Activated B cell treated with CpG ODN at 0.5 μM for 24 hours (primary cell): ENCODE data around the gene ZGPAT. TPM values are rescaled to one million over a fixed set of nuclear protein-coding genes. Genes with fewer than 3 reads are reported as not detected.

Experiments
- ATAC-seq: fragments of 200-7000 bp; cut with Tn5 transposase; one replicate; pipeline ENCODE4 v1.10.0; 2021; ENCODE audit warnings: low read depth, mild to moderate bottlenecking, moderate library complexity
- CTCF ChIA-PET: fragments of 350-600 bp; sonication (Branson Sonifier 250); formaldehyde crosslinking; loops from one replicate; lab custom pipeline; 2021; ENCODE audit warnings: antibody characterized with exemption; lab: Charles Lee
- POLR2A ChIA-PET: fragments of 350-600 bp; sonication (Branson Sonifier 250); formaldehyde crosslinking; loops from one replicate; lab custom pipeline; 2021; ENCODE audit warnings: antibody characterized with exemption; lab: Charles Lee
- DNase-seq: peaks from one replicate; pipeline ENCODE4 v3.0.0; 2022
- H3K27ac Mint-ChIP-seq: one replicate; pipeline ENCODE4 v1.8.0; 2020; ENCODE audit warnings: mixed read lengths
- H3K27me3 Mint-ChIP-seq: one replicate; pipeline ENCODE4 v1.8.0; 2021; ENCODE audit warnings: mixed read lengths
- H3K36me3 Mint-ChIP-seq: one replicate; pipeline ENCODE4 v1.8.0; 2021; ENCODE audit warnings: low read depth, mixed read lengths
- H3K4me1 Mint-ChIP-seq: one replicate; pipeline ENCODE4 v1.8.0; 2021; ENCODE audit warnings: mixed read lengths
- H3K4me3 Mint-ChIP-seq: one replicate; pipeline ENCODE4 v1.8.0; 2020; ENCODE audit warnings: mild to moderate bottlenecking, mixed read lengths
- H3K9me3 Mint-ChIP-seq: one replicate; pipeline ENCODE4 v1.8.0; 2020; ENCODE audit warnings: mixed read lengths
- intact Hi-C: fragments of 100-400 bp; cut with micrococcal nuclease; formaldehyde crosslinking; loops from one replicate; pipeline ENCODE4 v1.15.1; 2024
- total RNA-seq: library from RNA; stranded (reverse); gene quantifications from 2 replicates; pipeline ENCODE4 v1.2.3, GENCODE V29; 2022
- TF ChIP-seq, protein P1 (sequence below): fragments of 200-600 bp; IDR thresholded peaks from one replicate; pipeline ENCODE4 v1.8.0; 2022; ENCODE audit warnings: antibody characterized with exemption, mild to moderate bottlenecking

Gene ZGPAT
- total RNA-seq, 1 donor from 2014 or later = 44.0 TPM

- TF ChIP-seq, protein P1, sequence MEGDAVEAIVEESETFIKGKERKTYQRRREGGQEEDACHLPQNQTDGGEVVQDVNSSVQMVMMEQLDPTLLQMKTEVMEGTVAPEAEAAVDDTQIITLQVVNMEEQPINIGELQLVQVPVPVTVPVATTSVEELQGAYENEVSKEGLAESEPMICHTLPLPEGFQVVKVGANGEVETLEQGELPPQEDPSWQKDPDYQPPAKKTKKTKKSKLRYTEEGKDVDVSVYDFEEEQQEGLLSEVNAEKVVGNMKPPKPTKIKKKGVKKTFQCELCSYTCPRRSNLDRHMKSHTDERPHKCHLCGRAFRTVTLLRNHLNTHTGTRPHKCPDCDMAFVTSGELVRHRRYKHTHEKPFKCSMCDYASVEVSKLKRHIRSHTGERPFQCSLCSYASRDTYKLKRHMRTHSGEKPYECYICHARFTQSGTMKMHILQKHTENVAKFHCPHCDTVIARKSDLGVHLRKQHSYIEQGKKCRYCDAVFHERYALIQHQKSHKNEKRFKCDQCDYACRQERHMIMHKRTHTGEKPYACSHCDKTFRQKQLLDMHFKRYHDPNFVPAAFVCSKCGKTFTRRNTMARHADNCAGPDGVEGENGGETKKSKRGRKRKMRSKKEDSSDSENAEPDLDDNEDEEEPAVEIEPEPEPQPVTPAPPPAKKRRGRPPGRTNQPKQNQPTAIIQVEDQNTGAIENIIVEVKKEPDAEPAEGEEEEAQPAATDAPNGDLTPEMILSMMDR = no peak
Observed at GRCh38 chr20:63749597-63750508, 42.0 kb downstream of the ZGPAT start.

DNA sequence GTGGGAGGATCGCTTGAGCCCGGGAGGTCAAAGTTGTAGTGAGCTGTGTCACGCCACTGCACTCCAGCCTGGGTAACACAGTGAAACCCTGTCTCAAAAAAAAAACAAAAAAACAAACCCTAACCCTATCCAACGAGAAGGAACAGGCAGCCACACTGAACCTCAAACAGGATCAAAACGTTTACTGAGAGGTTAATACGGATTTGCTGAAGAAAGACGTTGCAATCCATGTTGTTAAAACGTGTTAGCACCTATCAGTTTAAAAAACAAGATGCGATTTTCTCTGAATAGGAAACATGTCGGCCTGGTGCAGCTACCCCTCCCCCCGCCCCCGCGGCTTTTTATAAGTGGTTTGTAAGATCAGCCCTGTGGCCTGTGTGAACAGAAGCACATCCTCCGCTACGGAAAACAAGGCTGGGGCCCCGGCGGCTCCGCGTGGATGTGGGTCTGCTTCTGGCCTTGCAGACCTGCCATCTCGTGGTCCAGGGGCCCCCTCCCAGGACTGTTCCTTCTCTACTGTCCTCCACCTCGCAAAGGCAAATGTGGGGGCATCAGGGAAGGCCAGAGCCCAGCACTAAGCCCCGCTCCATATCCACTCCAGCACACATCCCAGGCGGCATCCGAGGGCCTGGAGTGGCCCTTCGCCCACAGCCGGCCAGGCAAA, 43.1 kb downstream of the ZGPAT start:
- ChIA-PET CTCF (no interaction called here), POLR2A (no interaction called here)
- no peak for ATAC-seq
- TF ChIP-seq, protein P1 = no peak
- H3K9me3 Mint-ChIP-seq = no peaks in the 10 kb centered on the region
- no peak for DNase-seq
- no peaks in the 10 kb centered on the region for H3K27me3 Mint-ChIP-seq
- no peaks in the 10 kb centered on the region for H3K36me3 Mint-ChIP-seq
- intact Hi-C loops = no loop called here
- no peaks in the 10 kb centered on the region for H3K4me1 Mint-ChIP-seq
- H3K4me3 Mint-ChIP-seq = no peak overlapping the region
- H3K27ac Mint-ChIP-seq = no peak overlapping the region

More at GRCh38 chr20:63749597-63750508, 42.0 kb downstream of the ZGPAT start:
- CTCF ChIA-PET = interaction anchor here (0.5 kb wide), 1 partner anchor 55 kb away, joined by 5 read pairs; no protein-coding TSS in a partner anchor
- Mint-ChIP-seq H3K9me3 (no peaks in the 10 kb centered on the region), H3K36me3 (no peaks in the 10 kb centered on the region), H3K4me3 (no peak overlapping the region), H3K27ac (no peak overlapping the region), H3K27me3 (no peaks in the 10 kb centered on the region), H3K4me1 (no peaks in the 10 kb centered on the region)
- POLR2A ChIA-PET = no interaction called here
- no peak for DNase-seq
- ATAC-seq = no peak
- intact Hi-C loops = no loop called here

DNA sequence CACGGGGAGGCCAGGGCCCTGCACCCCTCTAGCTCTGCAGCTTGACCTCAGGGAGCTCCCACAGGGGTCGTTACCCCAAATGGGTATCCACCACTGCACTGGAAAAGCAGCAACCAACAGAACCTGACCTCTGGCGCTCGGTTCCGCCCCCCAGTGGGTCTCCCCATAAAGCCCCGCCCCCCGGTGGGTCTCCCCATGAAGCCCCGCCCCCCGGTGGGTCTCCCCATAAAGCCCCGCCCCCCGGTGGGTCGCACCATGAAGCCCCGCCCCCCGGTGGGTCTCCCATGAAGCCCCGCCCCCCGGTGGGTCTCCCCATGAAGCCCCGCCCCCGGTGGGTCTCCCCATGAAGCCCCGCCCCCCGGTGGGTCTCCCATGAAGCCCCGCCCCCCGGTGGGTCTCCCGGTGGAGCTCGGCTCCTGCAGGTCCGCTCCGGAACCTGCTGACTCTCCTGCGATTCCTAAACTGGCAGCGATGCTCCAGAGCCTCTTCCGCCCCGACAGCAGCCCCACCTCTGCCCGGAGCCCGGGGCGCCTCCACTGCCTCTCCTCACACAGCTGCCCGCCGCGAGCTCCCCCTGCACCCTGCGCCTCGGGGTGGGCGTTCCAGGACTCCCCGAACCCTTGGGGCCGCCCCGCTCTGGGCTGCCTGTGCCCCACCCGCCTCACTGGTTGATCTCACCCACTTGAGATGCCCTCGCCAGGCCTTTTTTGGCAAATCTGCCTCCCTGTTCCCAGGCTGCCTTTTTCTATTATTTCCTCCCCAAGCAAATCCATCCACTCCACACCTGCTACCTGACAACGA, 43.8 kb downstream of the ZGPAT start:
- intact Hi-C loops = no loop called here
- TF ChIP-seq, protein P1 = no peak
- Mint-ChIP-seq H3K27ac (no peak overlapping the region), H3K36me3 (no peaks in the 10 kb centered on the region), H3K27me3 (no peaks in the 10 kb centered on the region), H3K4me3 (no peak overlapping the region), H3K4me1 (no peaks in the 10 kb centered on the region), H3K9me3 (no peaks in the 10 kb centered on the region)
- ChIA-PET POLR2A (interaction anchor here (0.6 kb wide), 1 partner anchor 85 kb away, joined by 3 read pairs; no protein-coding TSS in a partner anchor), CTCF (no interaction called here)
- DNase-seq (no peak), ATAC-seq (no peak)

DNA sequence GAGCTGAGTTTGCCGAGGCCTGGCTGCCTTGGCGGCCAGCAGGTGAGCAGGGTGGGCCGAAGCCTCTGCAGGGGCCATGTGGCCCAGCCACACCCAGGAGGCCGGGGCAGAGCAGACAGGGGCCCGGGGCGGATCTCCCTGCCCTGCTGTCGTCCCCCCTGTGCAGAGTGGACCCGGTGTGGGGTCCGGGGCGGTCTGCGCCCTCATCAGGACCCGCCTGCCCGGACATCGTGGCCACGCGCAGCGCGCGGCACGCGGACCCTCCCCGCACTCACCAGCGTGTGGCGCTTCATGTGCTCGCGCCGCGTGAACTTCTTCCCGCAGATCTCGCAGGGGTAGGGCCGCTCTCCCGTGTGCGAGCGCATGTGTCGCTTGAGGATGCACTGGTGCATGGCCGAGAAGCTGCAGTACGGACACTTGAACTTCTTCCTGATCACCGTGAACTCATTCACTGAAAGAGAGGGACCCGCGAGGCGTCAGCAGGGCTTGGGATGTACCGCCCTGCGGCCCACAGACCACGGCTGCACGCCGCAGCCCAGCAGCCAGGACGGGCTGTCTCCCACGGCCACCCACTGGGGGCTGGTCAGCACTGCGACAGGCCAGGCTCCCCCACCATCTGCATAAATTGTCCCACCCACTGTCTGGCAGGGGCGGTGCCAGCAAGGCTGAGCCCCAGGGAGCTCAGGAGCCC, 44.7 kb downstream of the ZGPAT start:
- Mint-ChIP-seq H3K36me3 (no peaks in the 10 kb centered on the region), H3K27me3 (no peaks in the 10 kb centered on the region), H3K4me1 (no peaks in the 10 kb centered on the region), H3K9me3 (no peaks in the 10 kb centered on the region), H3K4me3 (no peak overlapping the region), H3K27ac (no peak overlapping the region)
- no peak for ATAC-seq
- TF ChIP-seq, protein P1 = no peak
- CTCF ChIA-PET = no interaction called here
- intact Hi-C loops = no loop called here
- no peak for DNase-seq
- POLR2A ChIA-PET = interaction anchor here (0.6 kb wide), 1 partner anchor 86 kb away, joined by 3 read pairs; no protein-coding TSS in a partner anchor
